Fibroblast of lung (primary cell): Measurements from ENCODE around the gene ZNF816.
"Not testable (repeated sequence)": the region's sequence is repeated elsewhere in the genome, so short reads cannot be mapped to it uniquely, and the experiment has no call there.

Source experiments
- CTCF ChIP-seq, 2 donors: IDR thresholded peaks in 1 of 2; conservative IDR thresholded peaks in 1 of 2; 1 replicate in 1 of 2; 2 replicates in 1 of 2; pipeline ENCODE4 v1.5.1; 2011 to 2012; ENCODE audit warnings: low read length in 2 of 2, control low read depth in 1 of 2, inconsistent platforms in 1 of 2, low read depth in 1 of 2, mild to moderate bottlenecking in 1 of 2
- EZH2 ChIP-seq: IDR thresholded peaks from 2 replicates; pipeline ENCODE4 v1.5.1; 2012; ENCODE audit warnings: low read length, control low read depth, mild to moderate bottlenecking; ENCODE audit errors: missing control alignments

GRCh38 chr19:52940905-52941304, 21.8 kb downstream of the ZNF816 start:
- not testable (repeated sequence) for TF ChIP-seq CTCF (conservative IDR thresholded peaks at IDR 0.05 in 1 of 2, IDR thresholded peaks at IDR 0.05 in 1 of 2; ENCODE audit: low read depth in 1 of 2, low read length in 2 of 2); EZH2
